GM21367 (cell line): Measurements from ENCODE around the gene GPR149.
"Not testable (repeated sequence)": the region's sequence is repeated elsewhere in the genome, so short reads cannot be mapped to it uniquely, and the experiment has no call there.

Experiments
- ATAC-seq: cut with Tn5 transposase; IDR thresholded peaks from one replicate; pipeline ENCODE4 v1.9.1; 2021; ENCODE audit not compliant: unreplicated experiment

GPR149 gene, protein sequence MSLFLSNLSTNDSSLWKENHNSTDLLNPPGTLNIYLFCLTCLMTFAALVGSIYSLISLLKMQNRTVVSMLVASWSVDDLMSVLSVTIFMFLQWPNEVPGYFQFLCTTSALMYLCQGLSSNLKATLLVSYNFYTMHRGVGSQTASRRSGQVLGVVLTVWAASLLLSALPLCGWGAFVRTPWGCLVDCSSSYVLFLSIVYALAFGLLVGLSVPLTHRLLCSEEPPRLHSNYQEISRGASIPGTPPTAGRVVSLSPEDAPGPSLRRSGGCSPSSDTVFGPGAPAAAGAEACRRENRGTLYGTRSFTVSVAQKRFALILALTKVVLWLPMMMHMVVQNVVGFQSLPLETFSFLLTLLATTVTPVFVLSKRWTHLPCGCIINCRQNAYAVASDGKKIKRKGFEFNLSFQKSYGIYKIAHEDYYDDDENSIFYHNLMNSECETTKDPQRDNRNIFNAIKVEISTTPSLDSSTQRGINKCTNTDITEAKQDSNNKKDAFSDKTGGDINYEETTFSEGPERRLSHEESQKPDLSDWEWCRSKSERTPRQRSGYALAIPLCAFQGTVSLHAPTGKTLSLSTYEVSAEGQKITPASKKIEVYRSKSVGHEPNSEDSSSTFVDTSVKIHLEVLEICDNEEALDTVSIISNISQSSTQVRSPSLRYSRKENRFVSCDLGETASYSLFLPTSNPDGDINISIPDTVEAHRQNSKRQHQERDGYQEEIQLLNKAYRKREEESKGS

DNA sequence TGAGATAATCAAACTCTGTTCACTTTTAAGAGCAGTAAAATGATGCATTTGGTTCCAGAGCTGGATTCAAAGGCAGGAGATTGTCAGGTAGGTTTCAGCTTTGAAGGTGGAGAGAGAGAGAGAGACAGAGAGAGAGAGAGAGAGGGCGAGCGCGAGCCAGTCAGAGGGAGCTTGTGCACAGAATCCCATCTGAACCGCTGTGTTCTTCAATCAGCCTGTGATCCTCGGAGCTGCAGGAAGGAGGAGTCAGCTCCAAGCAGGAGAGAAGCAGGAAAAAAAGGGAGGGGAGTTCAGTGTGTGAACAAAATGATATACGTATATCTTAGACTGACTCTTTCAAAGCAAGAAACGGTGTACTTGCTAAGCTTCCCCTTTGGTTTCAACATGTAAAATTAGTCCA lies at the start of gene GPR149:
Gene GPR149, minus strand, starts transcription at position 177 of the 400 bp plus-strand sequence. CDS start 575 bp downstream, outside the sequence.
- no peak for ATAC-seq

DNA sequence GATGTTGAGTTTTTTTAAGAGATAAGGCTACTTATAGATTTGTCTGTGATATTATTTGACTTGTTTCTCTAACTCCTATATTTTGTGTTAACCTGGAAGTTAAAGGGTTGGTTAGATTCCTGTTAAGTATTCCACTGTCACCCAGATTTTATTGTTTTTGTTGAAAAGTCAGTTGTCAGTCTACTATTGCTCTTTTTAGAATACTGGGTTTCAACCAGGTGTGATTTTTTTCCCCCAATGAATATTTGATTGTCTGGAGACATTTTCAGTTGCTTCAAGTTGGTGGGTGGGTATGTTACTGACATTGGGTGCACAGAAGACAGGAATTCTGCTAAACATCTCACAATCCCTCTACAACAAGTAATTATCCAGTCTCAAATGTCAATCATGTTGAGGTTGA lies 43.8 kb upstream of the GPR149 start:
- ATAC-seq, result no peak

DNA sequence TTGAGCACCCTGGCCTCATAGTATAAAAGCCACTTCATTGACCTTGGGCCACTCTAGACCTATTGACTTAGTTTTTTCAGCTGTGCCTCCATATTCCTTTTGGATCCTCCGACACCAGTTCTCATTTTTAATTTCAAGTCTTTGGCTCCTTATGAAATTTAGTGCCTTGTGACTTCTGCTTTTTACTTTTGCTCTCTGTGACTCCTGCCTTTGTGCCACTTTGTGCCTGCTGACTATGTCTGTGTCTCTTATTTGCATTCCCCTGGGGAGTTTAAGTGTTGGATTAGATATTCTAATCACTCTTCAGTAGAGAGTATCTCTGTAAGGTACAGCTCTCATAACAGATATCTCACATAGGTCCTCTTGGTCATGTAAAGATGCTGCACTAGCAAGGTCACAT lies 39.6 kb upstream of the GPR149 start:
- no peak for ATAC-seq

DNA sequence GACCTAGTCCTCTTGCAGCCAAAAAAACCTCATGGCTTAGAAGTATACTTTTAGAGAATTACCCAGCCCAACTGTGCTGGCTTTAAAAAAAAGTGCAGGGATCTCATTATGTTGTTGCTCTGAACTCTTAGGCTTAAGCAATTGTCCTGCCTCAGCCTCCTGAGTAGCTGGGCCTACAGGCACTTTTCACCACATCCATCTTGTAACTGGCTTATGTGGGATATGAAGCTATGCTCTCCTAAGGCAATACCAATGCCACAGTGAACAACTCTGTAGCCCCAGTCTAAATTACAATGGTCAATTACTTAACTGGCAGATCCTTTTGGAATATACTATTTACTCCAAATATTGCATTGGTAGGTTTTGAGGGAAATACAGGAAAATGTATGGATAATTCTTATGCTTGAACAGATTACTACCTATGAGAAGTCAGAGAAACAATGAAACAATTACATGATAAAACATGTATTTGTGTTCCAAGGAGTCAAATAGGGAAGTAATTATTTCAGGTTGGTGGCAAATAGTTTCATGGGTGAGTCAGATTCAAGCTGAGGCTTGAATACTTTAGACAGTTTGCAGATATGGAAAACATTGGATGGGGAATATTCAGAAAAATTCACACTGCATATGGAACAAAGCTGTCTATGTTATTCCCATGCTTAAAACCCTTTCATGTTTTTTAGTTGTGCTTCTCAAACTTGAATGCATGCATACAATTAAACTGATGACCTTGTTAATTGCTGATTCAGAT lies 34.6 kb upstream of the GPR149 start:
- ATAC-seq, result no peak

- no peak for ATAC-seq
Measured at GRCh38 chr3:154458560-154458959, 28.6 kb upstream of the GPR149 start.

GRCh38 chr3:154439081-154439480 lies 9.1 kb upstream of the GPR149 start:
- not testable (repeated sequence) for ATAC-seq

DNA sequence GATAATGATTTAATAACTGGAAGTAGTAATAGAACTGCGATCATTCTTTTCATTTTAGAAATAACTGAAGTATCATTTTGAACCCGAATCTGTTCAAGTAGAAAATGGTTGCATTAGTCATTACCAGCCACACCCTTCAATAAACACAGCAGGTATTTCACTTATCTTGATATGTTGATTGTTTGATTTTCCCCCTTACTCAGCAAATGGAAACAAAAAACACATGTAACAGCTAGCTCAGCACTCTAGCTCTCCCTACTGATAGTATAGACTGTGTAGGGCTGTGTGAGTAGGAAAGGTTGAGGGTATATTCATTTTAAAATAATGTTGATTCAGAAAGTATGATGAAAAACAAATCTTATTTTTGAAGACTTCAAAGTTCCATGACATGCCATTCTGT lies 1.1 kb upstream of the GPR149 start:
- no peak for ATAC-seq

- ATAC-seq, result no peak
Measured at GRCh38 chr3:154428286-154429206, 1.4 kb downstream of the GPR149 start.

GRCh38 chr3:154427685-154428285 lies 2.2 kb downstream of the GPR149 start:
- ATAC-seq, result no peak

GRCh38 chr3:154422694-154423093 lies 7.3 kb downstream of the GPR149 start:
- no peak for ATAC-seq

- ATAC-seq, result no peak
Measured at GRCh38 chr3:154421083-154421482, 8.9 kb downstream of the GPR149 start.

GRCh38 chr3:154398084-154398967 lies 31.7 kb downstream of the GPR149 start:
- peak; percentile 96 for ATAC-seq

DNA sequence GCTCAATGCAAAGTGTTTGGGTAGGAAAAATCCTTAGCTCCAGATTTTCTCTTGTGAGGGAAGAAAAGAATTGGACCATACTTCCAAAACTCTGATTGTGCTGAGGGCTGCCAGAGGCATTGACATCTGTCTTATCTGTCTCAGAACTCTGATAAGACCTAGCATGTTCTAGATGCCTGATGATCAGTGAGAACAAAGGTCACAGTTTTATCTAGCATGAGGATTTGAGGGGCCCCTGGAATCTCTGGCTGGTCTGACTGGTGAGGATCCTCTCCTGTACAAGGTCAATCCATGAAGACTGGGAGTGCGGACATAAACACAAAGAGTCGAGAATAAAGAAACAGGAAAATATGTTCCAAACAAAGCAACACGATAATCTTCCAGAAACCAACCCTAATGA lies 40.1 kb downstream of the GPR149 start:
- no peak for ATAC-seq

- no peak for ATAC-seq
Measured at GRCh38 chr3:154384479-154384878, 45.5 kb downstream of the GPR149 start.

DNA sequence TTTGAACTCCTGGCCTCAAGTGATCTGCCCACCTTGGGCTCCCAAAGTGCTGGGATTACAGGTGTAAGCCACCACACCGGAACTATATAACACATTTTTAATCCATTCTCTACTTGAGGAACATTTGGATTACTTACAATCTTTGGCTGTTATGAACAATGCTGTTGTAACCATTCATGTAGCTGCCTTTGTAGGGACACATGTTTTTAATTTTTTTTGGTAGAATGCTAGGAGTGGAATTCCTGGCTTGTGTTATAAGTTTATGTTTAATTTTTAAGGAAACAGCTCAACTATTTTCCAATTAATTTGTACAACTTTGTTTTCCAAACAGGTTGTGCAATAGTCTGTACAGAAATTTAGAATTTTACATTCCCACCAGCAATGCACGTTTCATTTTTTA lies 51.7 kb downstream of the GPR149 start:
- no peak for ATAC-seq

- no peak for ATAC-seq
Measured at GRCh38 chr3:154367221-154367620, 62.8 kb downstream of the GPR149 start.

- no peak for ATAC-seq
Measured at GRCh38 chr3:154364849-154365248, 65.1 kb downstream of the GPR149 start.

GRCh38 chr3:154361099-154361498 lies 68.9 kb downstream of the GPR149 start:
- no peak for ATAC-seq

DNA sequence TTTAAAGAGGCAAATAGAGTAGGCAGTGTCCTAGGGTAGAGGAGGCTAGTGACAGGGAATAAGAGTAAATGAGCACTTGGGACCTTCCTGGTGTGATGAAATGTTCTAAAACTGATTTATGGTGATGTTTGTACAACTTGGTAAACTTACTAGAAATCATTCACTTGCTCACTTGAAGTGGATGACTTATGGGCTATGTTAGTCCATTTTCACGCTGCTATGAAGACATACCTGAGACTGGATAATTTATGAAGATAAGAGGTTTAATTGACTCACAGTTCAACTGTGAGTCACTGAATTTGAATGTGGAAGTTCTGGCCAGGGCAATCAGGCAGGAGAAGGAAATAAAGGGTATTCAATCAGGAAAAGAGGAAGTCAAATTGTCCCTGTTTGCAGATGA lies 74.0 kb downstream of the GPR149 start:
- no peak for ATAC-seq
